HG03060 (cell line): ENCODE data around the gene GADD45GIP1.
"Not testable (repeated sequence)": the region's sequence is repeated elsewhere in the genome, so short reads cannot be mapped to it uniquely, and the experiment has no call there.

Experiments used
- ATAC-seq: cut with Tn5 transposase; IDR thresholded peaks from one replicate; pipeline ENCODE4 v1.9.1; 2021; ENCODE audit warnings: low read depth, moderate number of reproducible peaks; ENCODE audit not compliant: unreplicated experiment

Gene GADD45GIP1

GRCh38 chr19:12965017-12965811 is 8.2 kb upstream of the GADD45GIP1 start:
- ATAC-seq: no peak

- no peak for ATAC-seq
Observed at GRCh38 chr19:12959481-12959880, 2.5 kb upstream of the GADD45GIP1 start.

- ATAC-seq: not testable (repeated sequence)
Observed at GRCh38 chr19:12957389-12957952, 448 bp upstream of the GADD45GIP1 start.

GRCh38 chr19:12955996-12956395 is 1.0 kb downstream of the GADD45GIP1 start:
- ATAC-seq: no peak

GRCh38 chr19:12955575-12955974 is 1.4 kb downstream of the GADD45GIP1 start:
- ATAC-seq: not testable (repeated sequence)

GRCh38 chr19:12954612-12954962 is 2.4 kb downstream of the GADD45GIP1 start:
- no peak for ATAC-seq

GRCh38 chr19:12953799-12954611 is 3.0 kb downstream of the GADD45GIP1 start:
- no peak for ATAC-seq

GRCh38 chr19:12953138-12953798 is 3.8 kb downstream of the GADD45GIP1 start:
- no peak for ATAC-seq

GRCh38 chr19:12952488-12953137 is 4.4 kb downstream of the GADD45GIP1 start:
- ATAC-seq: no peak

GRCh38 chr19:12952050-12952449 is 5.0 kb downstream of the GADD45GIP1 start:
- ATAC-seq: not testable (repeated sequence)

GRCh38 chr19:12949363-12950283 is 7.4 kb downstream of the GADD45GIP1 start:
- ATAC-seq: no peak

GRCh38 chr19:12948612-12949362 is 8.2 kb downstream of the GADD45GIP1 start:
- no peak for ATAC-seq

- ATAC-seq: no peak
Observed at GRCh38 chr19:12947702-12948611, 9.1 kb downstream of the GADD45GIP1 start.

GRCh38 chr19:12946731-12947496 is 10.1 kb downstream of the GADD45GIP1 start:
- ATAC-seq: no peak

GRCh38 chr19:12946092-12946721 is 10.8 kb downstream of the GADD45GIP1 start:
- ATAC-seq: no peak

GRCh38 chr19:12945479-12946091 is 11.4 kb downstream of the GADD45GIP1 start, which contains the start of gene RAD23A:
RAD23A (plus strand) TSS chr19:12945862; CDS start chr19:12945949, 87 bp downstream.
- peak; percentile 80 for ATAC-seq
